DOHH2 (cell line): ENCODE data around the gene RNF180.
"Not testable (repeated sequence)": the region's sequence is repeated elsewhere in the genome, so short reads cannot be mapped to it uniquely, and the experiment has no call there.

Experiments used
- H3F3A ChIP-seq: fragments of 200-600 bp; sonication (generic), shearing (Covaris generic); 2 replicates; pipeline ENCODE4 v1.6.0; 2016; ENCODE audit warnings: antibody characterized with exemption, mild to moderate bottlenecking; ENCODE audit not compliant: control insufficient read depth, insufficient read depth
- H3K27ac ChIP-seq: fragments of 200-600 bp; sonication (generic); 2 replicates; pipeline ENCODE4 v1.5.1; 2014; ENCODE audit warnings: low read depth, mild to moderate bottlenecking, low read length, moderate library complexity
- H3K27me3 ChIP-seq: fragments of 200-600 bp; sonication (generic); 2 replicates; pipeline ENCODE4 v1.6.1; 2014; ENCODE audit warnings: mild to moderate bottlenecking, low read length, mixed read lengths; ENCODE audit not compliant: control insufficient read depth
- H3K36me3 ChIP-seq: fragments of 200-600 bp; sonication (generic); 2 replicates; pipeline ENCODE4 v1.6.1; 2014; ENCODE audit warnings: mild to moderate bottlenecking, low read length, moderate library complexity, mixed read lengths; ENCODE audit not compliant: control insufficient read depth
- H3K4me1 ChIP-seq: fragments of 200-600 bp; sonication (generic); 2 replicates; pipeline ENCODE4 v1.6.1; 2014; ENCODE audit warnings: mild to moderate bottlenecking, low read length, mixed read lengths; ENCODE audit not compliant: control insufficient read depth
- H3K4me2 ChIP-seq: fragments of 200-600 bp; sonication (generic); 2 replicates; pipeline ENCODE4 v1.6.0; 2014; ENCODE audit warnings: mild to moderate bottlenecking, low read length, moderate library complexity
- H3K4me3 ChIP-seq: fragments of 200-600 bp; sonication (generic); 2 replicates; pipeline ENCODE4 v1.5.1; 2014; ENCODE audit warnings: mild to moderate bottlenecking, low read length, mixed read lengths
- H3K79me2 ChIP-seq: fragments of 200-600 bp; sonication (generic); 2 replicates; pipeline ENCODE4 v1.6.1; 2014; ENCODE audit warnings: mild to moderate bottlenecking, low read length, mixed read lengths; ENCODE audit not compliant: control insufficient read depth
- H3K9me2 ChIP-seq: fragments of 200-600 bp; sonication (generic); replicated peaks from 2 replicates; pipeline ENCODE4 v1.6.1; 2014; ENCODE audit warnings: mild to moderate bottlenecking, low read length, mixed read lengths; ENCODE audit not compliant: control insufficient read depth
- H3K9me3 ChIP-seq: fragments of 200-600 bp; sonication (generic); 2 replicates; pipeline ENCODE4 v1.6.1; 2014; ENCODE audit warnings: antibody characterized with exemption, low read length, mixed read lengths; ENCODE audit not compliant: control insufficient read depth, insufficient read depth
- H4K20me1 ChIP-seq: fragments of 200-600 bp; sonication (generic); 2 replicates; pipeline ENCODE4 v1.6.0; 2014; ENCODE audit warnings: low read depth, mild to moderate bottlenecking, antibody characterized with exemption, low read length, moderate library complexity; ENCODE audit not compliant: control insufficient read depth, insufficient read depth
- EZH2phosphoT487 ChIP-seq: fragments of 200-600 bp; sonication (generic); IDR thresholded peaks from 2 replicates; pipeline ENCODE4 v1.6.1; 2017; ENCODE audit warnings: borderline replicate concordance, mild to moderate bottlenecking, antibody characterized with exemption, low read length, moderate library complexity, mixed read lengths
- TF ChIP-seq, protein P1 (sequence below): fragments of 200-600 bp; sonication (generic); IDR thresholded peaks from one replicate; pipeline ENCODE4 v1.5.1; 2014; ENCODE audit warnings: antibody characterized with exemption, mild to moderate bottlenecking, low read depth, low read length; ENCODE audit not compliant: poor library complexity, severe bottlenecking

RNF180 gene

DNA sequence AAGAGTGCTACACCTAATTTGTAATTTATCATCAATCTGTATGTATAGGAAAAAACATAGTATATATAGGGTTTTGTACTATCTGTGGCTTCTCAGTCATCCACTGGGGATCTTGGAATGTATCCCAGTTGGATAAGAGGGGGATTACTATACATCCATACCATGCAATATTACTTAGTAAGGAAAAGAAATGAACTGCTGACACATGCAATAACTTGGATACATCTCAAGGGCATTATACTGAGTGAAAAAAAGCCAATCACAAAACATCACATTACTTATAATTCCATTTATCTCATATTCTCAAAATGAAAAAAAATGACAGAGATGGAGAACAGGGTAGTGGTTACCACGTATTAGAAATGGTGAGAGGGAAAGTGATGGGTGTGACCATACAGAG lies 231.9 kb downstream of the RNF180 start:
- H3K36me3 ChIP-seq = no peaks in the 10 kb centered on the region
- H4K20me1 ChIP-seq = no peaks in the 10 kb centered on the region
- no peak for TF ChIP-seq EZH2phosphoT487
- TF ChIP-seq, protein P1, sequence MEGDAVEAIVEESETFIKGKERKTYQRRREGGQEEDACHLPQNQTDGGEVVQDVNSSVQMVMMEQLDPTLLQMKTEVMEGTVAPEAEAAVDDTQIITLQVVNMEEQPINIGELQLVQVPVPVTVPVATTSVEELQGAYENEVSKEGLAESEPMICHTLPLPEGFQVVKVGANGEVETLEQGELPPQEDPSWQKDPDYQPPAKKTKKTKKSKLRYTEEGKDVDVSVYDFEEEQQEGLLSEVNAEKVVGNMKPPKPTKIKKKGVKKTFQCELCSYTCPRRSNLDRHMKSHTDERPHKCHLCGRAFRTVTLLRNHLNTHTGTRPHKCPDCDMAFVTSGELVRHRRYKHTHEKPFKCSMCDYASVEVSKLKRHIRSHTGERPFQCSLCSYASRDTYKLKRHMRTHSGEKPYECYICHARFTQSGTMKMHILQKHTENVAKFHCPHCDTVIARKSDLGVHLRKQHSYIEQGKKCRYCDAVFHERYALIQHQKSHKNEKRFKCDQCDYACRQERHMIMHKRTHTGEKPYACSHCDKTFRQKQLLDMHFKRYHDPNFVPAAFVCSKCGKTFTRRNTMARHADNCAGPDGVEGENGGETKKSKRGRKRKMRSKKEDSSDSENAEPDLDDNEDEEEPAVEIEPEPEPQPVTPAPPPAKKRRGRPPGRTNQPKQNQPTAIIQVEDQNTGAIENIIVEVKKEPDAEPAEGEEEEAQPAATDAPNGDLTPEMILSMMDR = no peak
- no peaks in the 10 kb centered on the region for H3K9me3 ChIP-seq
- H3K79me2 ChIP-seq = no peaks in the 10 kb centered on the region
- no peaks in the 10 kb centered on the region for H3K27me3 ChIP-seq
- H3K4me1 ChIP-seq = no peaks in the 10 kb centered on the region
- no peak overlapping the region for H3K27ac ChIP-seq
- no peak overlapping the region for H3K4me3 ChIP-seq
- H3F3A ChIP-seq = no peaks in the 10 kb centered on the region
- H3K4me2 ChIP-seq = no peak overlapping the region
- H3K9me2 ChIP-seq = no peaks in the 10 kb centered on the region

DNA sequence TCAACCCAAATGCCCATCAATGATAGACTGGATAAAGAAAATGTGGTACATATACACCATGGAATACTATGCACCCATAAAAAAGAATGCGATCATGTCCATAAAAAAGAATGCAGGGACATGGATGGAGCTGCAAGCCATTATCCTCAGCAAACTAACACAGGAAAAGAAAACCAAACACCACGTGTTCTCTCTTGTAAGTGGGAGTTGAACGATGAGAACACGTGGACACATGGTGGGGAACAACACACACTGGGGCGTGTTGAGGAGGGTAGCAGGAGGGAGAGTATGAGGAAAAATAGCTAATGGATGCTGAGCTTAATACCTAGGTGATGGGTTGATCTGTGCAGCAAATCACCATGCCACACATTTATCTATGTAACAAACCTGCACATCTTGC lies 233.1 kb downstream of the RNF180 start:
- H3F3A ChIP-seq, H3K4me2 ChIP-seq, H4K20me1 ChIP-seq, H3K4me3 ChIP-seq, H3K9me2 ChIP-seq, H3K4me1 ChIP-seq, H3K79me2 ChIP-seq, H3K27me3 ChIP-seq, H3K9me3 ChIP-seq, H3K27ac ChIP-seq, H3K36me3 ChIP-seq: not testable (repeated sequence)

DNA sequence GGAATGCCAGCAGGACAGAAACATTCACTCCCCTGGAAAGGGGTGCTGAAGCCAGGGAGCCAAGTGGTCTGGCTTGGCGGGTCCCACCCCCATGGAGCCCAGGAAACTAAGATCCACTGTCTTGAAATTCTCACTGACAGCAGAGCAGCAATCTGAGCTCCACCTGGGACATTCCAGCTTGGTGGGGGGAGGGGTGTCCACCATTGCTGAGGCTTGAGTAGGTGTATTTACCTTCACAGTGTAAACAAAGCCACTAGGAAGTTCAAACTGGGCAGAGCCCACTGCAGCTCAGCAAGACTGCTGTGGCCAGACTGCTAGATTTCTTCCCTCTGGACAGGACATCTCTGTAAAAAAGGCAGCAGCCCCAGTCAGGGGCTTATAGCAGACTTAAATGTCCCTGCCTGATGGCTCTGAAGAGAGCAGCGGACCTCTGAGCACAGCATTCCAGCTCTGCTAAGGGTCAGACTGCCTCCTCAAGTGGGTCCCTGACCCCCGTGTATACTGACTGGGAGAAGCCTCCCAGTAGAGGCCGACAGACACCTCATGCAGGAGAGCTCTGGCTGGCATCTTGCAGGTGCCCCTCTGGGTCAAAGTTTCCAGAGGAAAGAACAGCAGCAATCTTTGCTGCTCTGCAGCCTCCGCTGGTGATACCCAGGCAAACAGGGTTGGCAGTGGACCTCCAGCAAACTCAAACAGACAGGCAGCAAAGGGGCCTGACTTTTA lies 241.6 kb downstream of the RNF180 start:
- H3K9me2 ChIP-seq, H3K4me1 ChIP-seq, H3F3A ChIP-seq, H4K20me1 ChIP-seq, H3K9me3 ChIP-seq, H3K4me3 ChIP-seq, H3K36me3 ChIP-seq, H3K79me2 ChIP-seq, H3K27ac ChIP-seq, H3K27me3 ChIP-seq, H3K4me2 ChIP-seq: not testable (repeated sequence)

DNA sequence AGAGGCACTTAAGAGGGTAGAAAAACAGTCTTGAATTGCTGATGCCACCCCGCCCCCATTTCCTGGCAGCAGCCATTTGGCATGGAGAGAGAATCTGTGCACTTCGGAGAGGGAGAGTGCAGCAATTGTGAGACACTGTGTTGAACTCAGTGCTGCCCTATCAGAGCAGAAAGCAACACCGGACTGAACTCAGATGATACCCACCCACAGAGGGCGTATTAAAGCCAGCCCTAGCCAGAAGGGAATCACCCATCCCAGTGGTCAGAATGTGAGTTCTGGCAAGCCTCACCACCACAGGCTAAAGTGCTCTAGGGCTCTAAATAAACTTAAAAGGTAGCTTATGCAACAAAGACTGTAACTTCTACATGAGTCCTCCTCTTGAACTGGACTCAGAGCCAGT lies 251.7 kb downstream of the RNF180 start:
- no peaks in the 10 kb centered on the region for H3K9me3 ChIP-seq

More for the DNA sequence above, 251.7 kb downstream of the RNF180 start:
- Histone ChIP-seq H3K79me2 (no peaks in the 10 kb centered on the region), H3K9me2 (no peaks in the 10 kb centered on the region), H3K27me3 (no peaks in the 10 kb centered on the region), H3F3A (no peaks in the 10 kb centered on the region), H3K36me3 (no peaks in the 10 kb centered on the region), H3K4me2 (no peak overlapping the region), H3K4me1 (no peaks in the 10 kb centered on the region), H3K4me3 (no peak overlapping the region), H3K27ac (no peak overlapping the region), H4K20me1 (no peaks in the 10 kb centered on the region)
- TF ChIP-seq EZH2phosphoT487 = no peak
- TF ChIP-seq, protein P1 = no peak
